Fibroblast of the aortic adventitia (primary cell): ENCODE measurements around the gene IFI44L. TPM values are rescaled to one million over a fixed set of nuclear protein-coding genes. Genes with fewer than 3 reads are reported as not detected.
A peak's percentile ranks its signal among the peaks of the same experiment; 100 is the strongest.

Experiments used
- DNase-seq: peaks from one replicate; pipeline ENCODE4 v3.0.0-alpha.2; 2010; ENCODE audit warnings: low read depth
- H3K4me3 ChIP-seq: 2 replicates; pipeline ENCODE4 v1.5.1; 2011; ENCODE audit warnings: low read depth, mild to moderate bottlenecking, control low read depth, low read length, moderate library complexity
- total RNA-seq: library from RNA; depleted of rRNA; stranded (reverse); fragments of >200 nt; gene quantifications from 2 replicates; pipeline ENCODE4 v1.2.3, GENCODE V29; 2012; ENCODE audit warnings: low replicate concordance
- TF ChIP-seq, protein P1 (sequence below): IDR thresholded peaks from 2 replicates; pipeline ENCODE4 v1.5.1; 2011; ENCODE audit warnings: mild to moderate bottlenecking, low read length, control low read depth, inconsistent platforms; ENCODE audit not compliant: insufficient read depth

IFI44L gene
- total RNA-seq, 1 donor: 17.7 TPM

DNA sequence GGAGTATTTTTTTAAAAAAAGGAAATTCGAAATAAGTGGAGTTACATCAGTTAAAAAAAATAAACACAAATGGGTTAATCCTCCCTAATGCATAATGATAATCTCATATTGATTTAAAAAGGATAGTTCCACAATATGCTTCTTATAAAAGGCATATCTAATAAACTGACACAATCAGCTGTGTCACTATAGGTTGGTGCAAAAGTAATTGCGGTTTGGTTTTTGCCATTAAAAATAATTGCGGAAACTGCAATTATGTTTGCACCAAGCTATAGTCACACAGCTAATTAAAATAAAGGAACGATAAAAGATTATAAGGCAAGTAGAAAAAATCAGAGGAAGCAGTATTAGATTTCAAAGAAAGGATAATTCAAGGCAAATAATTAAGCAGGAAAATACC, 21.0 kb upstream of the IFI44L start:
- no peak overlapping the region for H3K4me3 ChIP-seq
- TF ChIP-seq, protein P1, sequence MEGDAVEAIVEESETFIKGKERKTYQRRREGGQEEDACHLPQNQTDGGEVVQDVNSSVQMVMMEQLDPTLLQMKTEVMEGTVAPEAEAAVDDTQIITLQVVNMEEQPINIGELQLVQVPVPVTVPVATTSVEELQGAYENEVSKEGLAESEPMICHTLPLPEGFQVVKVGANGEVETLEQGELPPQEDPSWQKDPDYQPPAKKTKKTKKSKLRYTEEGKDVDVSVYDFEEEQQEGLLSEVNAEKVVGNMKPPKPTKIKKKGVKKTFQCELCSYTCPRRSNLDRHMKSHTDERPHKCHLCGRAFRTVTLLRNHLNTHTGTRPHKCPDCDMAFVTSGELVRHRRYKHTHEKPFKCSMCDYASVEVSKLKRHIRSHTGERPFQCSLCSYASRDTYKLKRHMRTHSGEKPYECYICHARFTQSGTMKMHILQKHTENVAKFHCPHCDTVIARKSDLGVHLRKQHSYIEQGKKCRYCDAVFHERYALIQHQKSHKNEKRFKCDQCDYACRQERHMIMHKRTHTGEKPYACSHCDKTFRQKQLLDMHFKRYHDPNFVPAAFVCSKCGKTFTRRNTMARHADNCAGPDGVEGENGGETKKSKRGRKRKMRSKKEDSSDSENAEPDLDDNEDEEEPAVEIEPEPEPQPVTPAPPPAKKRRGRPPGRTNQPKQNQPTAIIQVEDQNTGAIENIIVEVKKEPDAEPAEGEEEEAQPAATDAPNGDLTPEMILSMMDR: no peak
- no peak for DNase-seq

- no peak for DNase-seq
- TF ChIP-seq, protein P1: no peak
Observed at GRCh38 chr1:78601068-78601467, 19.2 kb upstream of the IFI44L start.

DNA sequence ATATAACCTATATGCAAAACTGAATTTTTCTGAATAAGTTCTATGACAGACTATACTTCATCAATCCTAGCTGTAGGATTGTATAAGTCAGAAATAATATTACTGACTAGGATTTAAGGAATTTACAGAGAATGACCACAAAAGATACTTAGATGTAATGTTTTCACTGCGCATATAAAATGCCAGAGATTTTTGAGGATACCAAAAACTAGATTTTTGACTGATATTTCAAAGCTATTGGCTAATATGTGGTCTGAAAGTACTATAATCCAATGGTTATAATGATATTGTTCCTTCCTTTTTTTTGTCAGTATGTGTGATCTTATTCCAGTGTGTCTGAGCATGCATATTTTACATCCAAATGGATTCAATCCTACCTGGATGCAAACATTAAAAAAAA, 17.0 kb upstream of the IFI44L start:
- H3K4me3 ChIP-seq: no peak overlapping the region
- TF ChIP-seq, protein P1: no peak
- no peak for DNase-seq

More at GRCh38 chr1:78601068-78601467, 19.2 kb upstream of the IFI44L start:
- H3K4me3 ChIP-seq: no peak overlapping the region

DNA sequence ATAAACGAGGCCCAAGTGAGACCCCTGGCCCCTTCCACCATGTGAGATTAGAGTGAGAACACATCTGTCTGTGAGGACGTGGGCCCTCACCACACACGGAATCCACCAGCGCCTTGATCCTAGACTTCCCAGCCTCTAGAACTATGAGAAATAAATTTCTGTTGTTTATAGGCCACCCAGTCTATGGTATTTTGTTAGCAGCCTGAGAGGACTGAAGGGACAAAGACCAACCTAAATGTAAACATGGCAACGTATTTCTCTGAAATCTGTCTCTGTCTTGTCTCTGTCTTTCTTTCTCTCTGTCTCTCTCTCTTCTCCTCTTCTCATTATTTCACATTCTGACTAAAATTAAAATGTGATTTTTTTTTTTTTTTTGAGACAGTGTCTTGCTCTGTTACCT, 15.6 kb upstream of the IFI44L start:
- no peak overlapping the region for H3K4me3 ChIP-seq
- DNase-seq: no peak
- TF ChIP-seq, protein P1: no peak

DNA sequence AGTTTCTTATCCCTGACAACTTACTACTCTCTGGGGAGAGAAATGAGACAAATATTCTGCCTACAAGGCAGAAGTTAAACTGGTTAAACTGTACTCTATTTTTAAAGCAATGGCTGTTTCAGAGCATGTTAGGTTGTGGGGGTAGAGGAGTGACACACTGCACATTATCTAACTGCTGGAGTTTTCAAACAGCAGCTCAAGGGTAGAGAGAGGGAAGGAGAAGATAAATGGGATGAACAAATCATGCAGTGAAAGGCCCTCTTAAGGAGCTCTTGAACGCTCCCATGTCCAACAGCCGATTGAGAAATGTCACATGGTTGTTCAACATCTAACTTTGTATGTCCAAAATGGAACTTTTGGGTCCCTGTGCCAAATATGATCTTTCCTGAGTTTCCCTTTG, 14.0 kb upstream of the IFI44L start:
- DNase-seq: peak; percentile 19
- TF ChIP-seq, protein P1: no peak

DNA sequence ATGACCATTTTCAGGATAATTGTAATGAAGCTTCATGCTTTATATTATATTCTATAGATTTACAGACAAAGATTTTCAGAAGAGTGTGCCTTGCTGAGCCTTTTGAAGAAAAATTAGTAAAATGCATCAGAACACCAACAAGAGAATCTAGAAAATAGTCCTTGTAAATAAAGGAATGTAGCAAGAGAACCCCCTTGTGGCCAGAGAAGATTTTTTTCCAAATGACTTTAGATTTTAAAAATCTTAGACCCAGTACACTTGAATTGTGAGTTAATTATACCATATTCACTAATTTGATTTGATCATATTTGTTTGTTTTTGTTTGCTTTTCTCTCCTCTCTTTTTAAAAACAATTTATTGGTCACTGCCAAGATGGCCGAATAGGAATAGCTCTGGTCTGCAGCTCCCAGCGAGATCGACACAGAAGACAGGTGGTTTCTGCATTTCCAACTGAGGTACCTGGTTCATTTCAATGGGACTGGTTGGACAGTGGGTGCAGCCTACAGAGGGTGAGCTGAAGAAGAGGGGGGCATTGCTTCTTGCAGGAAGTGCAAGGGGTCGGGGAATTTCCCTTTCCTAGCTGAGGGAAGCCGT, 12.8 kb upstream of the IFI44L start:
- H3K4me3 ChIP-seq: no peak overlapping the region
- DNase-seq: peak; percentile 75
- TF ChIP-seq, protein P1: peak; percentile 54

More for the DNA sequence above, 14.0 kb upstream of the IFI44L start:
- H3K4me3 ChIP-seq: no peak overlapping the region

GRCh38 chr1:78607944-78608343, 12.3 kb upstream of the IFI44L start:
- TF ChIP-seq, protein P1: peak; percentile 15
- no peak overlapping the region for H3K4me3 ChIP-seq
- DNase-seq: no peak
